CD4-positive, CD25-positive, alpha-beta regulatory T cell (primary cell): Measurements from ENCODE around the gene ABI3. TPM values are rescaled to one million over a fixed set of nuclear protein-coding genes. Genes with fewer than 3 reads are reported as not detected.
A peak's percentile ranks its signal among the peaks of the same experiment; 100 is the strongest.

Experiments
- ATAC-seq, 2 donors: fragments of 150-1000 bp; cut with Tn5 transposase; one replicate each; pipeline ENCODE4 v1.10.0; 2021; ENCODE audit warnings: low read depth in 2 of 2, moderate number of reproducible peaks in 2 of 2, moderate library complexity in 1 of 2
- DNase-seq, 3 donors: peaks; one replicate each; pipeline versions ENCODE4 v3.0.0 to v3.0.0-alpha.2; 2012 to 2022; ENCODE audit warnings: mixed read lengths in 1 of 3
- H3K27ac ChIP-seq: one replicate; pipeline ENCODE4 v1.7.0; 2013; ENCODE audit warnings: mild to moderate bottlenecking, low read length; ENCODE audit not compliant: insufficient read depth, poor library complexity, severe bottlenecking
- H3K27me3 ChIP-seq: one replicate; pipeline ENCODE4 v1.7.0; 2013; ENCODE audit warnings: low read length; ENCODE audit not compliant: control insufficient read depth, insufficient read depth
- H3K36me3 ChIP-seq: one replicate; pipeline ENCODE4 v1.7.0; 2013; ENCODE audit warnings: mild to moderate bottlenecking, low read length, moderate library complexity; ENCODE audit not compliant: control insufficient read depth, insufficient read depth
- H3K4me1 ChIP-seq: 2 replicates; pipeline ENCODE4 v1.7.0; 2013; ENCODE audit warnings: mild to moderate bottlenecking, low read length; ENCODE audit not compliant: insufficient read depth, control insufficient read depth, poor library complexity, severe bottlenecking
- H3K4me3 ChIP-seq: one replicate; pipeline ENCODE4 v1.7.0; 2013; ENCODE audit warnings: low read depth, mild to moderate bottlenecking, low read length, moderate library complexity
- H3K9me3 ChIP-seq, 2 experiments: 1 replicate in 1 of 2; 2 replicates in 1 of 2; pipeline ENCODE4 v1.7.0; 2013; ENCODE audit warnings: low read length in 2 of 2, mild to moderate bottlenecking in 1 of 2, moderate library complexity in 1 of 2; ENCODE audit not compliant: control insufficient read depth in 2 of 2
- H3K27ac Mint-ChIP-seq, 3 donors: one replicate each; pipeline ENCODE4 v1.8.0; 2020 to 2022; ENCODE audit warnings: mild to moderate bottlenecking in 3 of 3, mixed read lengths in 3 of 3, moderate library complexity in 2 of 3
- H3K27me3 Mint-ChIP-seq: one replicate; pipeline ENCODE4 v1.8.0; 2022; ENCODE audit warnings: mild to moderate bottlenecking, mixed read lengths
- H3K36me3 Mint-ChIP-seq: one replicate; pipeline ENCODE4 v1.8.0; 2020; ENCODE audit warnings: mixed read lengths
- H3K4me1 Mint-ChIP-seq, 4 donors: one replicate each; pipeline ENCODE4 v1.8.0; 2020 to 2022; ENCODE audit warnings: mixed read lengths in 4 of 4, mild to moderate bottlenecking in 1 of 4
- H3K4me3 Mint-ChIP-seq, 4 donors: one replicate each; pipeline ENCODE4 v1.8.0; 2020 to 2022; ENCODE audit warnings: mild to moderate bottlenecking in 4 of 4, mixed read lengths in 4 of 4, moderate library complexity in 3 of 4
- H3K9me3 Mint-ChIP-seq, 7 donors: one replicate each; pipeline ENCODE4 v1.8.0; 2020 to 2022; ENCODE audit warnings: mixed read lengths in 7 of 7, mild to moderate bottlenecking in 3 of 7, moderate library complexity in 2 of 7
- polyA plus RNA-seq, 4 donors: library from polyadenylated mRNA; unstranded; fragments of 300-500 nt; fragmentation: Illumina TruSeq; gene quantifications; one replicate each; pipeline ENCODE4 v1.2.3, GENCODE V29; 2021
- total RNA-seq: library from RNA; stranded (reverse); gene quantifications from one replicate; pipeline ENCODE4 v1.2.3, GENCODE V29; 2022

The ABI3 gene
- total and polyA plus RNA-seq, 5 donors from 2014 or later, result 6.5 to 27.6 (median 15.6) TPM

DNA sequence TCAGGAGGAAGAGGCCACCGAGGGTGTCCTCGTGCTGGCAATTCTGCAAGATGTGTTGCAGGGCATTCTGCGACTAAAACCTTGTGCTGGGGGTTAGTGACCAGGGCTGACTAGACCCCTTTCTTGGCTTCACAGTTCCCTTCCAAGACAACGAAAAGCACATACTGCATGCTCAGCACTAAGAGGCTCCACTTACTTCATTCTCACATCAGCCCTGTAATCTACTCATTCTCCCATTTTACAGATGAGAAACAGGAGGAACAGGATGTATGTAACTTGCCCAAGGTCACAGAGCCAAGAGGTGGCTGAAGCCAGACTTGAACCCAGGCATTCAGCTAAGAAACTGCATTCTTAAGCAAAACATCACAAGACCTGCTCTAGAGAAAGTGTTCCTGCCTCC lies 25.4 kb downstream of the ABI3 start:
- H3K4me1 Mint-ChIP-seq, result peaks cover 0 to 9% (median 5%) of the 10 kb centered on the region in 4 donors
- H3K27ac ChIP-seq, result no peak overlapping the region
- H3K36me3 Mint-ChIP-seq, result no peaks in the 10 kb centered on the region

DNA sequence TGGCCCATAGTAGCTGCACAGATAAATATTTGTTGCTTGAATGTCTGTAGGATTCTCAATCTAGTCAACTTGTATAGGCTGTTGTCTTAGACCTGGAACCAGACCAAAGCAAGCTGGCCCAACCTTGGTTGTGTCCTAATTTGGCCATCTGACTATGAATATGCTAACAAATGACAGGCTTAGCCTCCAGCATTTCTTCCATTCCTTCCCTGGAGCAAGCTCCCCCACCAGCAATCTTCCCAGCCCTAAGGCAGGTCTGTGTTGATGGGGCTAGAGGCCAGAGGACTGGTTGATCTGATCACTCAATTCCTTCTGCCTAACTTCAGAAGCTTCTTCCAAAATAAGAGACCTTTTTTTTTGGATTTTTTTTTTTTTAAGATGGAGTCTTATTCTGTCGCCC lies 29.5 kb downstream of the ABI3 start:
- DNase-seq (no peak), ATAC-seq (no peak)
- no peak overlapping the region for H3K27ac ChIP-seq
- H3K36me3 ChIP-seq, result no peaks in the 10 kb centered on the region
- no peak overlapping the region for H3K4me3 ChIP-seq
- H3K4me1 Mint-ChIP-seq, result no peaks in the 10 kb centered on the region
- no peak overlapping the region for H3K4me3 Mint-ChIP-seq
- H3K27ac Mint-ChIP-seq, result no peak overlapping the region
- H3K27me3 Mint-ChIP-seq, result peaks cover 10% of the 10 kb centered on the region
- no peaks in the 10 kb centered on the region for H3K27me3 ChIP-seq
- no peaks in the 10 kb centered on the region for H3K9me3 ChIP-seq
- H3K4me1 ChIP-seq, result no peaks in the 10 kb centered on the region
- H3K9me3 Mint-ChIP-seq, result peaks cover 0 to 3% (median 0%) of the 10 kb centered on the region in 7 donors
- no peaks in the 10 kb centered on the region for H3K36me3 Mint-ChIP-seq

More for the DNA sequence above, 25.4 kb downstream of the ABI3 start:
- Mint-ChIP-seq H3K4me3 (peak overlapping the region in 1 of 4 donors; percentile 28), H3K27ac (peak overlapping the region in 1 of 3 donors; percentile 8), H3K9me3 (peaks cover 0 to 1% (median 0%) of the 10 kb centered on the region in 7 donors), H3K27me3 (peaks cover 43% of the 10 kb centered on the region)
- DNase-seq (no peak), ATAC-seq (no peak)
- Histone ChIP-seq H3K4me3 (no peak overlapping the region), H3K27me3 (peaks cover 10% of the 10 kb centered on the region), H3K36me3 (no peaks in the 10 kb centered on the region), H3K4me1 (peaks cover 7% of the 10 kb centered on the region), H3K9me3 (no peaks in the 10 kb centered on the region)

DNA sequence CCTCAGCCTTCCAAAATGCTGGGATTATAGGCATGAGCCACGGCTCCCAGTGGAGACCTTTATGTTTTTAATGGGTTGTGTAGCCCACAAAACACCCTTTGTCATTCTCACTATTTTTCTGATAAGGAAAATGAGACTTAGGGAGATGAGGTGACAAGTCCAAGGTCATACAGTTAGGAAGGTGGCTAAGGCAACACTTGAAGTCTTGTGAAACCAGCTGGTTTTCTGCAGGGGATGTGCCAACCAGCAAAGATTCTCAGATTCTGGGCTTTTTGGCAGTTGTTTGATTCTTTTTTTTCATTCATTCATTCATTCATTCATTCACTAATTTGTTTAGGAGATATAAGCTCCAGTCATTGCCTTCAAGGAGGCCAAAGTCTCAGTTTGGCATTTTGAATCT lies 30.1 kb downstream of the ABI3 start:
- Mint-ChIP-seq H3K27ac (no peak overlapping the region), H3K27me3 (peaks cover 9% of the 10 kb centered on the region), H3K36me3 (no peaks in the 10 kb centered on the region), H3K9me3 (peaks cover 0 to 3% (median 0%) of the 10 kb centered on the region in 7 donors), H3K4me3 (no peak overlapping the region), H3K4me1 (no peaks in the 10 kb centered on the region)
- Histone ChIP-seq H3K4me3 (no peak overlapping the region), H3K36me3 (no peaks in the 10 kb centered on the region), H3K27ac (no peak overlapping the region), H3K4me1 (no peaks in the 10 kb centered on the region), H3K27me3 (no peaks in the 10 kb centered on the region), H3K9me3 (no peaks in the 10 kb centered on the region)
- DNase-seq (no peak), ATAC-seq (no peak)

DNA sequence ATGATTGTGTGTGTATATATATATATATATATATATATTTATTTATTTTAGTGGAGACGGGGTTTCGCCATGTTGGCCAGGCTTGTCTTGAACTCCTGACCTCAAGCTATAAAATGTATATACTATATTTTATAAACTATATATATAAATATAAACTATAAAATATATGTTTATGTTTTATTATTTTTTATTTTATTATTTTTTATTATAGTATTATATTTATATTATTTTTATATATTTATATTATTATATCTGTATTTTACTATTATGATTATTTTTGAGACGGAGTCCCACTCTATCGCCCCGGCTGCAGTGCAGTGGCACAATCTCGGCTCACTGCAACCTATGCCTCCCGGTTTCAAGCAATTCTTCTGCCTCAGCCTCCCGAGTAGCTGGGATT lies 30.5 kb downstream of the ABI3 start:
- no peaks in the 10 kb centered on the region for H3K9me3 ChIP-seq
- no peak overlapping the region for H3K4me3 ChIP-seq
- no peaks in the 10 kb centered on the region for H3K4me1 Mint-ChIP-seq
- no peaks in the 10 kb centered on the region for H3K27me3 ChIP-seq
- no peak for ATAC-seq
- H3K36me3 Mint-ChIP-seq, result no peaks in the 10 kb centered on the region
- H3K4me1 ChIP-seq, result no peaks in the 10 kb centered on the region
- H3K27ac Mint-ChIP-seq, result no peak overlapping the region
- H3K36me3 ChIP-seq, result no peaks in the 10 kb centered on the region
- no peak overlapping the region for H3K4me3 Mint-ChIP-seq
- no peak overlapping the region for H3K27ac ChIP-seq
- H3K9me3 Mint-ChIP-seq, result peaks cover 0 to 3% (median 0%) of the 10 kb centered on the region in 7 donors
- no peak for DNase-seq
- peaks cover 6% of the 10 kb centered on the region for H3K27me3 Mint-ChIP-seq

DNA sequence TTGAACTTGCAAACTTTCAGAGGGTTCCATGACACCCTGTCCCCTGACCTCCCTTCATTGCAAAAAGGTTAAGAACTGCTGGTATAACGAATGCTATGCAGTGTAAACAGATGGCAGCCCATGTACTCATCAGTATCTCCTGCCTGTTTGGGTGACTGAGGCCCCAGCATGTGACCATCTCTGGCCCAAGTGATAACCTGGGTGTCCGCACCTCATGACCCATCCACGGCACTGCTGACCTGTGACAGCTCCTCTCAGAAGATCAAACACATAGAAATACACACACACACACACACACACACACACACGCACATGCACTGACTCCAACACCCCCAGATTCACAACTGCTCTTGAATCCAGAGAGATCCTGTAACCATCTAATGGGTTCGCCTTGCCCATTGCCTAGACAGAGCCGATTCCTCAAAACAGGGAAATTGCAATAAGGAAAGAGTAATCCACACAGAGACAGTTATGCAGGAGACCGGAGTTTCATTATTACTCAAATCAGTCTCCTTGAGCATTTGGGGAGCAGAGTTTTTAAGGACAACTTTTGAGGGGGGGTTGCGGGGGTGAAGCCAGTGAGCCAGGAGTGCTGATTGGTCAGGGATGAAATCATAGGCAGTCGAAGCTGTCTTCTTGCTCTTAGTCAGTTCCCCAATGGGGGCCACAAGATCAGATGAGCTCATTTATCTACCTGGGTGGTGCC lies 31.3 kb downstream of the ABI3 start:
- Histone ChIP-seq H3K4me3 (no peak overlapping the region), H3K9me3 (no peaks in the 10 kb centered on the region), H3K4me1 (no peaks in the 10 kb centered on the region), H3K36me3 (no peaks in the 10 kb centered on the region), H3K27ac (no peak overlapping the region), H3K27me3 (no peaks in the 10 kb centered on the region)
- DNase-seq (no peak), ATAC-seq (no peak)
- Mint-ChIP-seq H3K4me1 (no peaks in the 10 kb centered on the region), H3K4me3 (no peak overlapping the region), H3K36me3 (no peaks in the 10 kb centered on the region), H3K27ac (no peak overlapping the region), H3K27me3 (peaks cover 6% of the 10 kb centered on the region), H3K9me3 (peaks cover 0 to 3% (median 0%) of the 10 kb centered on the region in 7 donors)

- Histone ChIP-seq H3K9me3 (no peaks in the 10 kb centered on the region), H3K27me3 (no peaks in the 10 kb centered on the region), H3K27ac (no peak overlapping the region), H3K4me3 (no peak overlapping the region), H3K4me1 (no peaks in the 10 kb centered on the region), H3K36me3 (no peaks in the 10 kb centered on the region)
- Mint-ChIP-seq H3K36me3 (no peaks in the 10 kb centered on the region), H3K9me3 (peaks cover 0 to 3% (median 0%) of the 10 kb centered on the region in 7 donors), H3K4me3 (no peak overlapping the region), H3K4me1 (no peaks in the 10 kb centered on the region), H3K27ac (no peak overlapping the region), H3K27me3 (peaks cover 9% of the 10 kb centered on the region)
- no peak for DNase-seq
- no peak for ATAC-seq
Observed at GRCh38 chr17:49242813-49243212, 32.3 kb downstream of the ABI3 start.

DNA sequence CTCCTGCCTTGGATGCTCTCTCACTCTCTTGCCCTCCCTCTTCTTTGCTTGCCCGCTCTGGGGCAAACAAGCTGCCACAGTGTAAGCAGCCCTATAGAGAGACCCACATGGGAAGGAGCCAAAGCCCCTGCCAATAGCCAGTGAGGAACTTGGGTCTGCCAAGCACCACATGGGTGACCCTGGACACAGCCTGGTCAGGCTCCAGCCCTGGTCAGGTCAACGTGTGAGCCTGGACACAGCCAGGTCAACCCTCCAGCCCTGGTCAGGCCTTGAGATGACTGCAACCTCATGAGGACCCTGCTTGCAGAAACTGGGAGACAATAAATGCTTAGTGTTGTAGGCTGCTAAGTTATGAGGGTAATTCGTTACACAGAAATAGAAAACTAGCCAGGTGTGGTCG lies 34.3 kb downstream of the ABI3 start:
- H3K9me3 ChIP-seq, result no peaks in the 10 kb centered on the region
- H3K4me3 ChIP-seq, result no peak overlapping the region
- ATAC-seq, result no peak

GRCh38 chr17:49247944-49248343 lies 37.4 kb downstream of the ABI3 start:
- Mint-ChIP-seq H3K4me3 (no peak overlapping the region), H3K27me3 (peaks cover 21% of the 10 kb centered on the region), H3K27ac (no peak overlapping the region), H3K36me3 (no peaks in the 10 kb centered on the region), H3K9me3 (peaks cover 0 to 3% (median 0%) of the 10 kb centered on the region in 7 donors), H3K4me1 (no peaks in the 10 kb centered on the region)
- Histone ChIP-seq H3K27ac (no peak overlapping the region), H3K4me3 (no peak overlapping the region), H3K4me1 (no peaks in the 10 kb centered on the region), H3K27me3 (peaks cover 2% of the 10 kb centered on the region), H3K36me3 (no peaks in the 10 kb centered on the region), H3K9me3 (no peaks in the 10 kb centered on the region)
- no peak for DNase-seq
- ATAC-seq, result no peak

More for the DNA sequence above, 34.3 kb downstream of the ABI3 start:
- DNase-seq, result no peak
- Mint-ChIP-seq H3K27me3 (peaks cover 21% of the 10 kb centered on the region), H3K27ac (no peak overlapping the region), H3K4me1 (no peaks in the 10 kb centered on the region), H3K36me3 (no peaks in the 10 kb centered on the region), H3K9me3 (peaks cover 0 to 4% (median 0%) of the 10 kb centered on the region in 7 donors), H3K4me3 (no peak overlapping the region)
- H3K27me3 ChIP-seq, result no peaks in the 10 kb centered on the region
- H3K36me3 ChIP-seq, result no peaks in the 10 kb centered on the region
- no peak overlapping the region for H3K27ac ChIP-seq
- no peaks in the 10 kb centered on the region for H3K4me1 ChIP-seq
